IPS-15b (cell line): ENCODE data around the gene MRPL37.

Experiments used
- H3K27me3 ChIP-seq: one replicate; pipeline ENCODE4 v1.6.1; 2013; ENCODE audit warnings: low read length; ENCODE audit not compliant: control insufficient read depth, insufficient read depth
- H3K36me3 ChIP-seq: one replicate; pipeline ENCODE4 v1.6.1; 2013; ENCODE audit warnings: low read length; ENCODE audit not compliant: control insufficient read depth, insufficient read depth
- H3K4me1 ChIP-seq: one replicate; pipeline ENCODE4 v1.6.1; 2013; ENCODE audit warnings: mild to moderate bottlenecking, low read length; ENCODE audit not compliant: control insufficient read depth, insufficient read depth
- H3K4me3 ChIP-seq: one replicate; pipeline ENCODE4 v1.5.1; 2013; ENCODE audit warnings: low read depth, low read length
- H3K9ac ChIP-seq: one replicate; pipeline ENCODE4 v1.6.1; 2013; ENCODE audit warnings: low read depth, mild to moderate bottlenecking, low read length
- H3K9me3 ChIP-seq: one replicate; pipeline ENCODE4 v1.6.1; 2013; ENCODE audit warnings: mild to moderate bottlenecking, low read length; ENCODE audit not compliant: control insufficient read depth, insufficient read depth

The MRPL37 gene

DNA sequence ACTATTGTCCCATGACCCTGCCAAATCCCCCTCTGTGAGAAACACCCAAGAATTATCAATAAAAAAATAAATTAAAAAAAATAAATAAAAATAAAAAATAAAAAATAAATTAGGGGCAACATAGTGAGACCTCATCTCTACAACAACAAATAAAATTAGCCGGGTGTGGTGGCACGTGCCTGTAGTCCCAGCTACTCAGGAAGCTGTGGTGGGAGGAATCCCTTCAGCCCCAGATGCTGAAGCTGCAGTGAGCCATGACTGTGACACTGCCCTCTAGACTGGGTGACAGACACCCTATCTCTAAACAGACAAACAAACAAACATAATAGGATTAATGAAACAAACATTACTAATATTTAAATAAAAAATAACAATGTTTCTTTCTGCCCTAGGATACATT is 34.3 kb downstream of the MRPL37 start:
- no peaks in the 10 kb centered on the region for H3K4me1 ChIP-seq
- no peaks in the 10 kb centered on the region for H3K9me3 ChIP-seq
- no peak overlapping the region for H3K4me3 ChIP-seq
- peaks cover 24% of the 10 kb centered on the region for H3K36me3 ChIP-seq
- no peaks in the 10 kb centered on the region for H3K27me3 ChIP-seq
- no peak overlapping the region for H3K9ac ChIP-seq

DNA sequence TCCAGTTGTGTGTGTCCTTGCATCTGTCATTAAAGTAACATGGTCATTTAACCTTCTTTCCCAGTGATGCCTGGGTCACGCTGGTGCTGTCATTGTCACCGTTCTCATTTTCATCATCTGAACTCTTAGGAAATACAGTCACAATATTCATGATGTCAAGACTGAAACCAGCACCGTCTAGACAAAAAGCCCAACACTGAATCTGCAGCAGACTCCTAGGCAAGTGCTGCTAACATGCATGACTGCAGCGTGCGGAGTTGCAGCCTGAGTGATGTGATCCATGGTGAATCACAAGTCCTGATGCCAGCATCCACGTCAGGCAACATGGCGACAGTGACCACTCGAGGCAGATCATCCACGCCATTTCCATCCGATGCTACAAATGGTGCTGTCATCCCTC is 37.6 kb downstream of the MRPL37 start:
- Histone ChIP-seq H3K9ac (no peak overlapping the region), H3K36me3 (peaks cover 34% of the 10 kb centered on the region), H3K27me3 (no peaks in the 10 kb centered on the region), H3K4me1 (no peaks in the 10 kb centered on the region), H3K9me3 (no peaks in the 10 kb centered on the region), H3K4me3 (no peak overlapping the region)

DNA sequence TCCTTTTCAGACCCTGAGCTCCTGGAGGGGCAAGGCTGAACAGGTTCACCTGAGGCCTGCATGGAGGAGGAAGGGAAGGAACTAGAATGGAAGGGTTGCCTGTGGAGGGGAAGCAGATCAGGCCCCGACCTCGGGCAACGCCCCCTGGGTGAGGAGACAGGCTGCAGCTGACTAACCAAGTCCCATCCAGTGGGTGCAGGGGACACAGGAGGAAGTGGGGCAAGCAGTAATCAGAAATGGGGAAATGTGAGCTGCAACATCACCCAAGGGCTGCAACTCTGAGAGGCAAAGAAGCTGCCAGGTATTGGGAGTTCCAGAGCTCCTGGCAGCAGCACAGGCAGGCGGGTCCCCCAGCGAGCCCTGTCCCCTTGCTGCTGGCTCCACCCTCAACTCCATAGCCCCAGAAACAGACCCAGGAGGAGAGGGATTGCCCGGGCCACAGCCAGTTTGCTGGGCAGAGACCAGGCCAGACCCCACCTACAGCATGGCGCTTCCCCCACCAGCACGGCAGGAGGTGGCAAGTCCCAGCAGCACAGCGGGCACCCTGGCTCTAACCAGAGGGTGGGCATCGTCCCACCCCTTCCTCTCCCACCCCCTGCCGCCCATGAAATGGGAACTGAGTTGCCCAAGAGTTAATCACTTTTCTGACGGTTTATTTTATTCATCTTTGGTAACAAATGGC is 38.5 kb downstream of the MRPL37 start:
- H3K9me3 ChIP-seq, result no peaks in the 10 kb centered on the region
- no peaks in the 10 kb centered on the region for H3K27me3 ChIP-seq
- H3K4me3 ChIP-seq, result no peak overlapping the region
- no peak overlapping the region for H3K9ac ChIP-seq
- no peaks in the 10 kb centered on the region for H3K4me1 ChIP-seq
- H3K36me3 ChIP-seq, result peaks cover 34% of the 10 kb centered on the region

DNA sequence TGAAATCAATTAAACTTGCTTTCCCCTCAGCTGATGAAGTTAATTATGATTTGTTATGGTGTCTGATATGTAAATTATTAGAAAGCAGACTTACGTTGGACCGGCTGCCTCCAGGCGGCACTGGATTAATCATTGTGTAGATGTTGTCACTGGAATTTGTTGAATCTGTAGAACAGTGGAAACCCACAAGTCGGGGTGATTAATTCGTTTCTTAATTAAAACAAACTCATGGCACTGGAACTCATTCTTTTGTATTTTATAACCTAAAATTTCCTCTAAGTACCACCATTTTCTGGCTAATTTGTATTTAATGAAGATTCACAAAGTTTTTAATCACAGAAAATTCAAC is 39.0 kb downstream of the MRPL37 start:
- Histone ChIP-seq H3K9ac (no peak overlapping the region), H3K36me3 (peaks cover 34% of the 10 kb centered on the region), H3K4me3 (no peak overlapping the region), H3K4me1 (no peaks in the 10 kb centered on the region), H3K27me3 (no peaks in the 10 kb centered on the region), H3K9me3 (no peaks in the 10 kb centered on the region)

DNA sequence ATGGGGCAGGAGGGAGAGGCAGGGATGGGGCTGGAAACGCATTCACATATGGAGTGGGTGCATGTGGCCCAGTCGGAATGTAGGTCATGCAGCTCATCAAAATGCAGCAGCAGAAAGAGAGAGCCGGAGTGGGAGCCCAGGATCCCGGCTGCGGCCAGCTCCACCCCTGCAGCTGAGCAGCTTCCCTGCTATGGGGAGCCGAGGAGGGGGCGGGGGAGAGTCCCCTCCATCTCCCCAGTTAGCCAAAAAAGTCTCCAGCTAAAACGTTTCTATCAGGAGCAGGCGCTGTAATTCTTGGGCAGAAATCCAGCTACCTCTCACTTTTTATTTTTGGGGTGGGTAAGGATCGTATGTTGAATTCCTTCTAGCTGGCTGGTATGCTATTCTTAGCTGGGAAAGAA is 39.7 kb downstream of the MRPL37 start:
- Histone ChIP-seq H3K4me1 (no peaks in the 10 kb centered on the region), H3K27me3 (no peaks in the 10 kb centered on the region), H3K4me3 (no peak overlapping the region), H3K9ac (no peak overlapping the region), H3K36me3 (peaks cover 36% of the 10 kb centered on the region), H3K9me3 (no peaks in the 10 kb centered on the region)

DNA sequence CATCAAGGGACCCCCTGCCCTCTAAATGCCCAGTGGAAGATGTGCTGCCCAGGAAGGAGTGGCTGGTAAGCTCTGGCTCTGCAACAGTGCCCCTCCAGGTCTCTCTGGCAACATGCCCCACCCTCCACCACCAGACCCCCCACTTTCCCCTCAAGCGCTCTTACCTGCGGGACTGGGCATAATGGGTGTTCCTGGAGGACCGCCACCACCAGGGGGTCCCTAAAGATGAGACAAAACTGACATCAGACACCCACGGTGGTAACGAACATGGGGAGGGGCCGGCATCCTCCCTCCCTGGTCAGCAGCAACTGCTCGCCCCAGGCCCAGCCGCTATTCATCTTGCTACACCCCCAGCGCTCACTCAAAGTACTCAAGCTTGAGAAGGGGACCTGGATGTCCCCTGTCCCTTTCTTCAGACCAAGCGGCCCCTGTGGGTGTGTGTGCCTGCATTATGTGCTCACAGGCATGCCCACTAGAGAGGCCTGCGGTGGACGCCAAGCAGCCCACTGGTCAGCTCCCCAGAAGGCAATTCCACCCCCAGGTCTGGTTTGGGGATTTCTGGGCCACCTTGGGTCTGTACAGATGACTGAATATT is 40.9 kb downstream of the MRPL37 start:
- H3K9ac ChIP-seq, result no peak overlapping the region
- no peak overlapping the region for H3K4me3 ChIP-seq
- H3K4me1 ChIP-seq, result no peaks in the 10 kb centered on the region
- H3K27me3 ChIP-seq, result no peaks in the 10 kb centered on the region
- peaks cover 36% of the 10 kb centered on the region for H3K36me3 ChIP-seq
- H3K9me3 ChIP-seq, result no peaks in the 10 kb centered on the region

DNA sequence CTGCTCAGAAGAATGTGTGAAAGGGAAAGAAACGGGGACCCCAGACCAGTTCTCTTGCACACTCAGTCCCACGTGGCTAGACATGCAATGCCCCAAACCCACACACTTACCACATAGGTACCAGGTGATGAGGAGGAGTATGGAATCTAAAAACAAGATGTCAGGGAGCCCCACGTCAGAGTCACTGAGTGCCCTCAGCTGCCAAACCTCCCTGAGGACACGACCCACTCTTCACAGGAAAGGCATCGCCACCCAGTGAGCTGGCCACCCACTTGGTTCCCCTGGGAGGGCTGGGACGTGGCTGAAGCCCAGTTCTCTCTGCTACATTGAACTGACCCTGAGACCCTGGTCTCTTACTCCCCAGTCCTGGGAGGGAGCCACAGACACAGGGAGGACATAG is 41.4 kb downstream of the MRPL37 start:
- no peaks in the 10 kb centered on the region for H3K4me1 ChIP-seq
- H3K36me3 ChIP-seq, result peaks cover 39% of the 10 kb centered on the region

DNA sequence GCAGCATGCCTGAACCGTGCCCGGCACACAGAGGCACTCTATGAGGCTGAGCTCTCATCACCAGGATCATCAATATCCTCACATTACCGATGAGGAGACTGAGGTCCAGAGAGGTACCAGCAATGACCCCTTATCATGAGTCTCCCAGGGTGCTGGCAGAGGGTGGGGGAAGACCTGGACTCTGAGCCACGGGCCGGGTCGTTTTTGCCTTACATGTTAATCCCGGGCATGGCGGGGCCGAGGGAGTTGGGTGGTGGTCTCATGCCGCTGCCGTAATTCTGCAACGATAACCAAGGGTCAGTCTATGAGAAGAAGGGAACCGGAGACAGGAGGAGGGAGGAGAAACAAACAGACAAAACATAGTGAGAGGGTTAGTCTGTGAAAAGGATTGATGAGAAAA is 43.1 kb downstream of the MRPL37 start:
- H3K27me3 ChIP-seq, result no peaks in the 10 kb centered on the region
- peaks cover 30% of the 10 kb centered on the region for H3K36me3 ChIP-seq
- no peaks in the 10 kb centered on the region for H3K4me1 ChIP-seq
- no peak overlapping the region for H3K9ac ChIP-seq
- H3K9me3 ChIP-seq, result no peaks in the 10 kb centered on the region
- H3K4me3 ChIP-seq, result no peak overlapping the region

More for the DNA sequence above, 41.4 kb downstream of the MRPL37 start:
- no peaks in the 10 kb centered on the region for H3K9me3 ChIP-seq
- H3K27me3 ChIP-seq, result no peaks in the 10 kb centered on the region
- H3K4me3 ChIP-seq, result no peak overlapping the region
- H3K9ac ChIP-seq, result no peak overlapping the region

DNA sequence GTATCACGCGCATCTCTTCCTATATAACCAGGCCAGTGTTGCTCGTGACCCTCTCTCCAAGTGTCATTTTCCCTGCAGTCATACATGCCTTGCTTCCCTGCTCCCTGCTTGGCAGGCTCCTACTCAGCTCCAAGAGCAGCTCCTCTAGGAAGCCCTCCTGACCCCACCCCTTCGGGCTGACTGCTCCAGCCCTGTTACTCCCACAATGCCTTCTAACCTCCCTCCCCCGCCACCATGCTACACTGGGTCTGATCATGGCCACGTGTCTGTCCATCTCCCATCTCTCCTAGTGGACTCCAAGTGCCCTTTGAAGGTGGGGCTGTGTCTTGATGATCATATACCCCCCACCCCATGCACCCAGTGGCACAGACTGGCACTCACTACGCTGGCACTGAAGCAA is 44.7 kb downstream of the MRPL37 start:
- peaks cover 22% of the 10 kb centered on the region for H3K36me3 ChIP-seq

DNA sequence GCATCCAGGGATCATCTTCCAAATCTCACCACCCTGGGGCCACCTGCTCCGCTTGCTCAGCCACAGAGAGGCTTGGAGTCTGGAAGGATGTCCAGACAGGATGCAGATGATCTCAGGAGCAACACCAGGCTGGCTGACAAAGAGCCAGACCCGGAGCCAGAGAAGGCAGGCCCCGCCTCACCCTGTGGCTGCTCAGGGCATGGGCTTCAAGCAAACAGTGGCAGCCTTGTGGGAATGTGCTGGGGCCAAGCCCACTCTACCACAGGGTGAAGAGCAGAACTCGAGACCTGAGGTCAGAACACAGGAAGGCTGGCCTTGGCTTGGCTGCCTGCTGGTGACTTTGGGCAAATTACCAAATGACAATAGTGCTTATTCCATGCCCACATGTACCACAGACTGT is 45.5 kb downstream of the MRPL37 start:
- Histone ChIP-seq H3K27me3 (no peaks in the 10 kb centered on the region), H3K9me3 (no peaks in the 10 kb centered on the region), H3K4me3 (no peak overlapping the region), H3K36me3 (peaks cover 19% of the 10 kb centered on the region), H3K9ac (no peak overlapping the region), H3K4me1 (no peaks in the 10 kb centered on the region)

More for the DNA sequence above, 44.7 kb downstream of the MRPL37 start:
- H3K4me3 ChIP-seq, result no peak overlapping the region
- no peak overlapping the region for H3K9ac ChIP-seq
- no peaks in the 10 kb centered on the region for H3K27me3 ChIP-seq
- H3K4me1 ChIP-seq, result no peaks in the 10 kb centered on the region
- no peaks in the 10 kb centered on the region for H3K9me3 ChIP-seq

DNA sequence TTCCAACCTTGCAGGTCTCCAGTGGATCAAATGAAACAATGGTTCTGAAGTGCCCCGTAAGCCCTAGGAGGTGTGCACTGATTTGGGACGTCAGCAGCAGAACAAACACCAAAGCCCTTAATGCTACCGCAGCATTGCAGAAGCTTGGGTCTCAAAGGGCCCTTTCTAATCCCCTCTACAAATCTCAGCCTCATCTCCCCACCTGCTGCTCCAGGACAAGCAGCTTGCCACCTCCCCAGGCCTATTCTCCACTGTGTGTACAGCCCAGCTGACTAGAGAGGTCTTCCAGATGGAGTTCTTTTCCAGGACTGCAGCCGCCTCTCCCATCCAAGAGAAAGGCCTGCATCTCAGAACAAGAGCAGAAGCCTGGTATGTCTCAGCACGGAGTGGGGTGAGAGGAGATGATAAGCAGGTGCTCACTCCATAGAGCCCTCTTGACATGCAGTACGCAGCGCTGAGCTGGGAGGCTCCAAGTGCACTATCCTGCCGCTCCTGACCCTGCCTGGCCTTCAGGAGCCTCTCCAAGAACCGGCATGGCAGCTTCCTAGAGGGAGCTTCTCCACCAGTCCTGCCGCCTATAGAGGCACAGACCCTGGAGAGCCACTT is 46.3 kb downstream of the MRPL37 start:
- peaks cover 19% of the 10 kb centered on the region for H3K36me3 ChIP-seq
- no peak overlapping the region for H3K4me3 ChIP-seq
- H3K9me3 ChIP-seq, result no peaks in the 10 kb centered on the region
- H3K9ac ChIP-seq, result no peak overlapping the region
- no peaks in the 10 kb centered on the region for H3K27me3 ChIP-seq
- H3K4me1 ChIP-seq, result no peaks in the 10 kb centered on the region

DNA sequence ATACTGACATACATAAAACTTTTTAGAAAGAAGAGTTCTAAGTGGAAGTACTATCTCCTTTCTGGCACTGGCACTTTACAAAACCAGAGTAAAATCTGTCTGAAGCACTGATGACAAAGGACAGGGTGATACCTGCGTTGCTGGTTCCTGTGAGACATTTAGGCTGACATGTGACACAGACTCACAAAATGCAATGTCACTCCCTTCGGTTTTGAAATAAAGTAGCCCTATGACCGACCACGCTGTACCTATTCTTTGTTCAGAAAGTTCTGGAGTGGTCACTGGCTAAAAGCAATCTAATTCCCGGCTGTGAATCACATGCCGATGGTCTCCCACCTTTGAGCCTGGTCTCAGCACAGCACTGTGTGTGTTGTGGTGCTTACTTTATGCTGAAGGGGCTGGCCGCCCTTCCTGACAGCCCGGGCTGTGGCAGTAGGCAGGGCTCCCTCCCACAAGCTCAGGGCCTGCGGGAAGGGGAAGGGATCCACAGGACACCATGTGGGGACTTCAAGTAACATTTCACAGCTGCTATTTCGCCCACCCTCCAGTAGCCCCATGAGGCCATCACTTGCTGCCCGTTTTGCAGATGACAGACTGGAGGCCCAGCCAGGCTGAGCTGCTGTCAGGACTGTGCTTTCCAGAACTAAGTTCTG is 48.0 kb downstream of the MRPL37 start:
- Histone ChIP-seq H3K4me1 (no peaks in the 10 kb centered on the region), H3K9ac (no peak overlapping the region), H3K36me3 (peaks cover 26% of the 10 kb centered on the region)

More for the DNA sequence above, 48.0 kb downstream of the MRPL37 start:
- Histone ChIP-seq H3K9me3 (no peaks in the 10 kb centered on the region), H3K4me3 (no peak overlapping the region), H3K27me3 (no peaks in the 10 kb centered on the region)
